Measurements from ENCODE around the gene IKBKE. TPM values are rescaled to one million over a fixed set of nuclear protein-coding genes. Genes with fewer than 3 reads are reported as not detected.
"Not testable (repeated sequence)": the region's sequence is repeated elsewhere in the genome, so short reads cannot be mapped to it uniquely, and the experiment has no call there.

The IKBKE gene
- total RNA-seq, 1 experiment from 2014 or later, result 12.9 TPM

DNA sequence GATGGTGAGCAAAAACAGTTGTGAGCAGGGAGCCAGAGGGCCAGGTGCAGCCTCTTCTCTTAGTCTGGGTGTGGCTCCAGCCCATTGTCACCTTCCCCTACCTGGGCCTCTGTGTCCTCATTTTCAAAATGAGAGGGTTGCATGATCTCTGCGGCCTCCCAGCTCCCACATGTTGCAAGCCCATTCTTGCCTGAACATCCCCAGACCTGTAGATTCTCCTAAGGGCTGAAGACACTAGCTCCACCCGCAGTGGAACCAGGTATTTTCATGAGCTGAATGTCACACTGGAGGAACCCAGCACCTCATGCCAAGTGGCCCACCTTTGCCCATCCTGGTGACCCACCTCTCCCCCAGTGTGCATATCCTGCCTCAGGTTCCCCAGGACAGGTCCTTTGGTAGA, 12.3 kb downstream of the IKBKE start:
- no peak for DNase-seq
- no peak overlapping the region for H3K4me3 ChIP-seq

DNA sequence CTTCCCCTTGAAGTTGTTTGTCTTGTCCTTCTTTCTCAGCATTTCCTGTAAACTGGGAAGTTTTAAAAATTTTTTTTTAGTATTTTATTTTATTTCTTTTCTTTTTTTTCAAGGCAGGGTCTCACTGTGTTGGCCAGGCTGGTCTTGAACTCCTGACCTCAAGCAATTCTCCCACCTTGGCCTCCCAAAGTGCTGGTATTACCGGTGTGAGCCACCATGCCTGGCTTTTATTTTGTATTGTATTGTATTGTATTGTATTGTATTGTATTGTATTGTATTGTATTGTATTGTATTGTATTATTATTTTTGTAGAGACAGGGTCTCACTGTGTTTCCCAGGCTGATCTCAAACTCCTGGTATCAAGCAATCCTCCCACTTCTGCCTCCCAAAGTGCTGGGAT, 13.6 kb downstream of the IKBKE start:
- not testable (repeated sequence) for H3K27me3 ChIP-seq, H3K4me3 ChIP-seq, H3K9me3 ChIP-seq, DNase-seq, H3K36me3 ChIP-seq

More for the DNA sequence above, 12.3 kb downstream of the IKBKE start:
- Histone ChIP-seq H3K36me3 (peaks cover 6% of the 10 kb centered on the region; the same call in 1 of the 2 replicates), H3K9me3 (no peaks in the 10 kb centered on the region), H3K27me3 (no peaks in the 10 kb centered on the region)

DNA sequence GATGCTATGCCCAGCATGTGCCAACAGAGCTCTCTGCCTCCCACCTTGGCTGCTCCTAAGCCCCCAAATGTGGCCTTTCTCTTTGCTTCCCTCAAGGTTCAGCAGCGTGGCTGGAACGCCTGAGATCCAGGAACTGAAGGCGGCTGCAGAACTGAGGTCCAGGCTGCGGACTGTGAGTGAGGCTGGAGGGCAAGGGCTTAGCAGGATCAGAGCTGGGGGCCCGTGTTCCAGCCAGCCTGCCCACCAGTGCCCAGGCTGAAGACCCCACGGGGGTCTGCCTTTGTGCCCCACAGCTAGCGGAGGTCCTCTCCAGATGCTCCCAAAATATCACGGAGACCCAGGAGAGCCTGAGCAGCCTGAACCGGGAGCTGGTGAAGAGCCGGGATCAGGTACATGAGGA, 14.6 kb downstream of the IKBKE start:
- Histone ChIP-seq H3K9me3 (no peaks in the 10 kb centered on the region), H3K4me3 (no peak overlapping the region), H3K36me3 (no peaks in the 10 kb centered on the region), H3K27me3 (no peaks in the 10 kb centered on the region)
- DNase-seq, result no peak

DNA sequence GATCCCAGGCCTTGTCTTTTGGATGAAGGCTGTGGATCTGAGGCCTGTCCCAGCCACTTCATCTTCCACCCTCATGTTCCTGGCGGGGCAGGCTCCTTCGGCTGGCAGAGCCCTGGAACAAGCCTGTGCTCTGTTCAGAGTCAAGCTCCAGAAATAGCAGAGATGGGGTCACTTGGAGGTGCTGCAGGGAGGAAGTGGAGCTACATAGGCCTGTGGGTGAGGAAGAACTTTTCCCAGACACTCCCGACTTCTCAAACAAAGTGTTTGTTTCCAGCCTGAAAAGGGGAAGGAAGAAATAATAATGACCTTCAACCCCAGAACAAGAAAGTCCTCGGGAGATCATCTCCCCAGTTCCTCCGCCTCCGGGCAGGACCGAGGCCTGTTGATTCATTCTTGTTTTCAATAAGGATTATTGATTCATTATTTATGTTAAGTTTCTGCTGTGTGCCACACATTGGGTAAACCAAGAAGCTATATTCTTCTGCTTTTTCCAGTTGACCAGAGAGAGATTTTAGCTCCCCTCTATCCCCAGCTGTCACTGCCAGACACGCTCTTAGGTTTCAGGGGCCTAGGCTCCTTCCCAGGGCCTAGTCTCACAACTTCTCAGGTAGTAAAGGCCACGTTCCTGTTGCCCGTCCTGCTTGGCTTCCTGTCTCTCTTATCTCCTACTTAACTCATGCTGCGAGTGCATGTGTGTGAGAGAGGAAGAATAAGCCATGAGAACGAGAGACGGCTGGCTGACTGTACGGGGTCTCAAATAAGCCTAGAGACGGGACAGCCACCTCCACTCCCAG, 16.9 kb downstream of the IKBKE start:
- Histone ChIP-seq H3K27me3 (no peaks in the 10 kb centered on the region), H3K4me3 (no peak overlapping the region), H3K36me3 (no peaks in the 10 kb centered on the region), H3K9me3 (no peaks in the 10 kb centered on the region)
- no peak for DNase-seq

DNA sequence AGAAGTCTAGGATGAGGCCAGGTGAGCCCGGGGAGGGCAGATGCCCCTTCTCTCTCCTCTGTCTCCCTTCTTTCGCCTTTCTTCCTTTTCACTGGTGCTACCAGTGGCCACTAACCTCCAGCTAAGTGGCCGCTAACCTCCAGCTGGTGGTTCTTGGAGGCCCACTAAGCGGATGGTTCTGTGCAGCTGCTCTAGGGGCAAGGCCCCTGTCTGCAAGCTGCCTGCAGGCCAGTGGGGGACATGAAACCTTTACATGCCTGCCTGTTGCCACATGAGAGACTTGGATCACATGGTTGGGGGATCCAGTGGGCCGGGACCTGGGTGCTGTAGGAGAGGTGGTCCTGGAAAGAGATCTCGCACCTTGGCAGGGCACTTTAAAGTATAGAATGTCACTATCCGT, 17.7 kb downstream of the IKBKE start:
- H3K27me3 ChIP-seq, result no peaks in the 10 kb centered on the region
- no peaks in the 10 kb centered on the region for H3K36me3 ChIP-seq
- DNase-seq, result no peak

DNA sequence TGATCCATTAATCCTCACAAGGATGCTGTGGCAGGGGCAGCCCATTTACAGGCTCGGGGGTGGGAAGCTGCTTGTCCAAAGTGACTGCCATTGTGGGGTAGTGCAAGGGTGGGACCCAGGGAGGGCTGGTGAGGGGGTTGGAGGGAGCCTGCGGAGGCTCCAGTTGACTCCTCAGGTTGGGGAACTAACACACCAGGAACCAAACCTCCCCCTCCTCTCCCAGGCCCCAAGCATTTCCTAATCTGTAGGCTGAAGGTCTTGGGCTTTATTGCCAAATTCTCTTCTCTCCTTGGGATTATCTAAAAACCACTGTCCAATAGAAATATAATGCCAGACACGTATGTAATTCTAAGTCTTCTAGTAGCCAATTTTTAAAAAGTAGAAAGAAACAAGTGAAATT, 18.2 kb downstream of the IKBKE start:
- Histone ChIP-seq H3K9me3 (no peaks in the 10 kb centered on the region), H3K36me3 (no peaks in the 10 kb centered on the region), H3K4me3 (no peak overlapping the region), H3K27me3 (no peaks in the 10 kb centered on the region)
- no peak for DNase-seq

More for the DNA sequence above, 17.7 kb downstream of the IKBKE start:
- no peaks in the 10 kb centered on the region for H3K9me3 ChIP-seq
- no peak overlapping the region for H3K4me3 ChIP-seq

DNA sequence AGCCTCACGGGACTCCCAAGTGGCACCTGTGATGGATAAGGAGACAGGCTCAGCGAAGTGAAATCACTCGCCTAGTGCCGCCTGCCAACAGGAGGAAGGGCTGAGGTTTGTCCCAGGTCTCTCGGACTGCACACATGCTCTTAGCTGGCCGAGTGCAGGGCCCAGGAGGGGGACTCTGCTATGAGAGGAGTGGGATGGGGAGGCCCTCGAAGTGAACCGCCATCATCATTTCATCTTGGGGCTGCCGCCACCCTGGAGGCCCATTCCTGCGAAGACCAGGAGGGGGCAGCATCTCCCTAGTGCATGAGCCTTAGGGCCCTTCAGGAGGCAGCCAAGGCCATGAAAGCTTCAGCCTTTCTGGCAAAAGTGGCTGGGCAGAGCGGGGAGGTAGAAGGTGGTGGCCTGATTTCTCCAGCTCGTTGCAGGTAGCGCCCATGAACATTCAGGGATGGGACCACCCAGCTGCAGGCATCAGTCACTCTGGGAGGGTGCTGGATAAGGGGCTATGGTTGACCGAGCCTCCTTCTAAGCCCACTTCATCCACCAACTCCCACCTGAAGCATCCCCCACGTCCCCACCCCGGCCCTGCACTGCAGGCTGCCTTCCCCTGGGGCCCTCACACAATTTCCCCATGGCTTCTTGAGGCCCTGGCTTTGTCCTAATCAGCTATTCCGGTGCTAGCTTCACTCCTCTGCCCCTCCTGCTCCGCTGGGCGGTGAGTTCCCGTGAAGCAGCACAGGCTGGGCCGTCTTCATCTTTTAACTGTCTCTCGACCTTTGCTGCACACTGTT, 19.9 kb downstream of the IKBKE start:
- Histone ChIP-seq H3K36me3 (no peaks in the 10 kb centered on the region), H3K27me3 (no peaks in the 10 kb centered on the region), H3K4me3 (no peak overlapping the region), H3K9me3 (no peaks in the 10 kb centered on the region)
- peak; percentile 68 for DNase-seq

DNA sequence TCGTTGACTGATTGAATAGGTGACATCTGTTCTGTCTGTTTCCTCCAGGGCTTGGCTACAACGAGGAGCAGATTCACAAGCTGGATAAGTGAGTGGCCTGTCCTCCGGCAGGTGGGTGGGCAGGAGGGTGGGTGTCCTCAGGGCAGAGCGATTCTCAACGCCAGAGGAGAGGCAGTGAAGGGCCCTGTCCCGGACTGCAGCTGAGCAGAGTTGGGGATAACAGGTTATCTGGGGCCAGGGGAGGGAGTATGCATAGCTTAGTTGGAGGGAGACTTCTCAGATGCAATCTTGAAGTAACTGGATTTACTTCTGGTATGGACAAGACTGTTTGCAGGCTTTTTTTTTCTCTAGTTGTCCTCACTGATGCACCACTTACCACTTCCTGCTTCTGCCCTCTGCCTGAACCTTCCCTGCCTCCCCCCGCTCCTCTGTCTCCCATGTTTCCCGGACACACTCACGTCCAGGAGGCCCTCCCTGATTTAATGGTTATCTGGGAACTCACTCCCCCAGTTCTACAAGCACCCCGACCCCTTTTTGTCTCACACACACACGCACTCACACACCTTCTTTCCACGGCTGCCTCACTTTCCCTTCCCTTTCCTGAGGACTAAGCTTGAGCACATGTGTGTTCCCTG, 20.6 kb downstream of the IKBKE start:
- H3K9me3 ChIP-seq, result no peaks in the 10 kb centered on the region
- H3K4me3 ChIP-seq, result no peak overlapping the region
- DNase-seq, result no peak
- no peaks in the 10 kb centered on the region for H3K36me3 ChIP-seq
- H3K27me3 ChIP-seq, result no peaks in the 10 kb centered on the region

DNA sequence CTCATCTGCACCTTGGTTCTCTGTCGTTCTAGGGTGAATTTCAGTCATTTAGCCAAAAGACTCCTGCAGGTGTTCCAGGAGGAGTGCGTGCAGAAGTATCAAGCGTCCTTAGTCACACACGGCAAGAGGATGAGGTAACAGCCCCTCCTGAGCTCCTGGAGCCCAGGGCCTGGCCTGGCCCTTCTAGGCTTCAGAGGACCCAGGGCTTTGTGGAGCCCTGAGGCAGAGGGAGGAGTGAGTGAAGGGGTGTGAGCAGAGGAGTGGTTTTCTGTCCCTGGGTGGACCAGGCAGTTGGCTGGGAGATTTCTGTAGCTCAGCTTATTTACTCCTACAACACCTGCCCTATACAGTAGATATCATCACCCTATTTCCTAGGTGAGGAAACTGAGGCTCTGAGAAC, 21.3 kb downstream of the IKBKE start:
- no peak for DNase-seq
- no peaks in the 10 kb centered on the region for H3K27me3 ChIP-seq
- H3K4me3 ChIP-seq, result no peak overlapping the region
- no peaks in the 10 kb centered on the region for H3K9me3 ChIP-seq
- no peaks in the 10 kb centered on the region for H3K36me3 ChIP-seq

DNA sequence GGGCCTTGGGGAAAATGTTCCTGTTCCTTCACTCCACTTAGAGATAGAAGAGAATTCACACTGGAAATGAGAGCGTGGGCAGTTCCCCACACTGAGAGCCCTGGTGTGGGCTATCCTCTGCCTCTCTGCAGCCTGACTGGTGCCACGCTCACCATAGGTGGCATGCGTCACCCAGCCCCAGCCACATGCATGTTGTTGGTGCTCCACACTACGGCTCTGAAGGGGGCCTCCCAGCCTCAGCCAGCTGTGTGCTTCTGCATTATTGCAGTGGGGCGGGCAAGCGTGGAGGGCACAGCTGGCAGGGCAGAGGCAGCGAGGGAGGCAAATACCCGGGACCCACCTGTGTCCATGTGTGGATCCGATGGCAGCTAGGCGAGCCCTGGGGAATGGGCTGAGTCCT, 22.3 kb downstream of the IKBKE start:
- Histone ChIP-seq H3K4me3 (no peak overlapping the region), H3K27me3 (no peaks in the 10 kb centered on the region), H3K36me3 (no peaks in the 10 kb centered on the region), H3K9me3 (no peaks in the 10 kb centered on the region)
- DNase-seq, result no peak

DNA sequence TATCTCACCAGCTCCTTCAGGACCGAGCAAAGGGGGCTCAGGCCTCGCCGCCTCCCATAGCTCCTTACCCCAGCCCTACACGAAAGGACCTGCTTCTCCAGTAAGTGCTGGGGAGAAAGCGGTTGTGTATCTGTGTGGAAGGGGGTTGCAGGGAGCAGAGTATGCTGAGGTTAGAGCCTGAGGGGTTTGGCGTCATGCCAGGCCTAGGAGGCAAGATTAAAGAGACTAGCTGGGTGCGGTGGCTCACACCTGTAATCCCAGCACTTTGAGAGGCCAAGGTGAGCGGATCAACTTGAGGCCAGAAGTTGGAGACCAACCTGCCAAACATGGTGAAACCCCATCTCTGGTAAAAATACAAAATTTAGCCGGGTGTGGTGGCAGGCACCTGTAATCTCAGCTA, 23.0 kb downstream of the IKBKE start:
- Histone ChIP-seq H3K27me3 (no peaks in the 10 kb centered on the region), H3K9me3 (no peaks in the 10 kb centered on the region), H3K36me3 (no peaks in the 10 kb centered on the region), H3K4me3 (no peak overlapping the region)
- DNase-seq, result no peak

DNA sequence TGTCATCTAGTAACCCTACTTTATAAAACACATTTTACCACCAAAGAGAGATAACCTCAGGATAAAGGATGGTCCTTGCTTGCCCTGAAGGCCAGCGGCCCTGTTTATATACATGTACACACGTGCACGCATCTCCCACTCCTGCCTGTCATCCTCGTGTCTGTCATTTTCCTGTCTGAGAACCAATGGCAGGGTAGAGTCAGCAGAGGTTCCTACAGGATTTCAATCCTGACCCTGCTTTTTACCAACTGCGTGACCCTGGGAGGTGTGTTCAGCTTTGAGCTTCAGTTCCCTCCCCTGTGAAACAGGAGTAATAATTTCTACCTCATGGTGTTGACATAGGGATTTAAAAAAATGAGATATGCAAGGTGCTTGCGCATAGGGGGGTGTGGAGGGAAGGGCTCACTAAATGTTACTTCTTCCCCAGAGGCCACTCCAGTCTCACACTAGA, 24.8 kb downstream of the IKBKE start:
- Histone ChIP-seq H3K9me3 (no peaks in the 10 kb centered on the region), H3K36me3 (no peaks in the 10 kb centered on the region), H3K27me3 (no peaks in the 10 kb centered on the region), H3K4me3 (no peak overlapping the region)
- DNase-seq, result no peak

DNA sequence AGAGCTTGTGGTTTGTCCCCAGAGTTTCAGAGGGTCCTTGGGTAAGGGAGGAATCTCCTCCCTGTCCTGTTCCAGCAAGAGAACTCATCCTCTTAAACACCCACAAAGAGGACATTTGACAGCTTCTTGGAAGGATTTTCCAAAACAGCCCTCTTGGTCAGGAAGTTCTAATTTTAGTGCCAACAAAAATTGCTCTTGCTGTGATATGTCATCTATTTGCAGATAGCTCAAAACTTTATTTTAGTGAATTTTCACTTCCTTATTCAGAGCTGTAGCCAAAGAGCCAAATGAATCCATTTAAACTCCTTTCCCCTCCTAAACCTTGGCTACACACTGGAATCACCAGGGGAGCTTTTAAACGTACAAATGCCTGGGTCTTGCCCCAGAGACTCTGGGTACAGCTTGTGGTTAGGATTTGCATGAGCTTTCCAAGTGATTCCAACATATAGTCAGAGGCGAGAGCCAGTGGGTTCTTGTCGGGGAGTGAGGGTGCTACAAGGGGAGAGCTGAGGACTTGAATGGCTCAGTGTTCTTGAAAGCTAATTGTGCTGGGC, 25.3 kb downstream of the IKBKE start:
- DNase-seq, result peak; percentile 46

DNA sequence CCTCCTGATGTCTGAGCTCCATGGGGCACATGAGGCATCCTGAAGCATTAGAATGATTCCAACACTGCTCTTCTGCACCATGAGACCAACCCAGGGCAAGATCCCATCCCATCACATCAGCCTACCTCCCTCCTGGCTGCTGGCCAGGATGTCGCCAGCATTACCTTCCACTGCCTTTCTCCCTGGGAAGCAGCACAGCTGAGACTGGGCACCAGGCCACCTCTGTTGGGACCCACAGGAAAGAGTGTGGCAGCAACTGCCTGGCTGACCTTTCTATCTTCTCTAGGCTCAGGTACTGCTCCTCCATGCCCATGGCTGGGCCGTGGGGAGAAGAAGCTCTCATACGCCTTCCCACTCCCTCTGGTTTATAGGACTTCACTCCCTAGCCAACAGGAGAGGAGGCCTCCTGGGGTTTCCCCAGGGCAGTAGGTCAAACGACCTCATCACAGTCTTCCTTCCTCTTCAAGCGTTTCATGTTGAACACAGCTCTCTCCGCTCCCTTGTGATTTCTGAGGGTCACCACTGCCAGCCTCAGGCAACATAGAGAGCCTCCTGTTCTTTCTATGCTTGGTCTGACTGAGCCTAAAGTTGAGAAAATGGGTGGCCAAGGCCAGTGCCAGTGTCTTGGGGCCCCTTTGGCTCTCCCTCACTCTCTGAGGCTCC, 26.0 kb downstream of the IKBKE start:
- peak; percentile 31 for DNase-seq

More for the DNA sequence above, 25.3 kb downstream of the IKBKE start:
- Histone ChIP-seq H3K27me3 (no peaks in the 10 kb centered on the region), H3K4me3 (no peak overlapping the region), H3K36me3 (no peaks in the 10 kb centered on the region), H3K9me3 (no peaks in the 10 kb centered on the region)

DNA sequence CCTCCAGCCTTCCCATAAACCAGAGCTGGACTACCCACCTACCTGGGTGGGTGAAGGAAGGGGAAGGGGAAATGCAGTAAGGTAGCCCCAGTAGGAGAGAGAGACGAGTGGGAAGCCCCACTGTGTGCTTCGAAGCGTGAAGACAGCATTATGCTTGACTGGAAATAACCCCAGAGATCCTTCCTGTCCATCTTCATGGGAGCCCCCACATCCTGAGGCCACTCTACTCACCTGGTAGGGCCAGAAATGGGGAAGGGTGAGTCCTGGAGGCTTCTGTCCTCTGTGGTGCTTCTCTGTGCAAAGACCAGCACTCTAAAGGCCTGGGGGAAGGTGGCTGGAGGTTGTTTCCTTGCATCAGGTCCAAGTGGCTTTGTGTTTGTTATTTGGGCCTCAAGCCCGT, 27.1 kb downstream of the IKBKE start:
- Histone ChIP-seq H3K27me3 (no peaks in the 10 kb centered on the region), H3K36me3 (no peaks in the 10 kb centered on the region), H3K4me3 (no peak overlapping the region), H3K9me3 (no peaks in the 10 kb centered on the region)
- DNase-seq, result no peak

More for the DNA sequence above, 26.0 kb downstream of the IKBKE start:
- Histone ChIP-seq H3K27me3 (no peaks in the 10 kb centered on the region), H3K4me3 (no peak overlapping the region), H3K36me3 (no peaks in the 10 kb centered on the region), H3K9me3 (no peaks in the 10 kb centered on the region)

DNA sequence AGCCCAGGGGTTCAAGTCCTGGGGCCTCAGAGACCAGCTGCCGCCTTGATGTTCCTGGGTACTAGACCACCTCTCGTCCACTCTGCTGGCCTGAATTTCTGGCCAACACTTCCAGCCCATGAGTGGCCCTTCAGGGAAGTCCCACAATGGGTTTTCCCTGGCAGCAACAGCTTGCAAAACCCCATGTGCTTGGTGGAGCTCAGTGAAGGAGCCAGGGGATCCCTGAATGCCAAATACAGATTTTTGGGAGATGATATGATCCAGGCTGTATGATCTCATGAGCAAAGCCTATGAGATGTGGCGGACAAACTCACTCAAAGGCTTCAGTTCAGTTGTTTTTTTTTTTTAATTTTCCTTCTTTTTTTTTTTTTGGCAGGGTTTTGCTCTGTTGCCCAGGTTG, 27.5 kb downstream of the IKBKE start:
- H3K4me3 ChIP-seq, result no peak overlapping the region
- peak; percentile 63 for DNase-seq
- no peaks in the 10 kb centered on the region for H3K27me3 ChIP-seq
- H3K9me3 ChIP-seq, result no peaks in the 10 kb centered on the region
- no peaks in the 10 kb centered on the region for H3K36me3 ChIP-seq

DNA sequence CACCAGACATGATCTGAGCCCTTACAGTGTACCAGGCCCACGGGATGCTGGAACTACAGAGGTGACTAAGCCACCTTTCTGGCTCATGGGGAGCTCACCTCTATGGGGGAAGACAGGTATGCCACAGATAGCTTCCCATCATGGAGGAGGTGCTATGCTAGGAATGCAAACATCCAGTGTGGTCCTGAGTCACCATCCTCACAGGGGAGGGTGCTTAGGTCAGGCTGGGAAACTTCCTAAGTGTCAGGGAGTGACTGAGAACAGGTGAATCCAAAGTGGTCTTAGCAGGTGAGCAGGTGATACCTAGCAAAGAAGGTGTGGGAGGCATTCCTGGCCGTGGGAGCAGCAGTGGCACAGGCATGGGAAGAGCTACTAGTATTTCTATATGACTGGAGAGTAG, 28.4 kb downstream of the IKBKE start:
- Histone ChIP-seq H3K9me3 (no peaks in the 10 kb centered on the region), H3K27me3 (no peaks in the 10 kb centered on the region), H3K4me3 (no peak overlapping the region), H3K36me3 (no peaks in the 10 kb centered on the region)
- no peak for DNase-seq

Measured in MG63 (cell line).